Measurements from ENCODE around the gene NRIP3.

GRCh38 chr11:9019861-9020260 lies 16.1 kb upstream of the NRIP3 start:
- TF ChIP-seq ARNT (IDR thresholded peaks at IDR 0.05) (no peak), SP1 (IDR thresholded peaks at IDR 0.05) (no peak)

Data from HEK293T (cell line).